ENCODE measurements around the gene SLF2.

The SLF2 gene

GRCh38 chr10:100923580-100923979 lies 10.8 kb downstream of the SLF2 start:
- Histone ChIP-seq H3K9me3 (ENCODE audit: low read length) (no peaks in the 10 kb centered on the region), H2AFZ (ENCODE audit: low read length) (no peak overlapping the region), H3K27me3 (ENCODE audit: insufficient read depth, low read length) (no peaks in the 10 kb centered on the region), H3K79me2 (ENCODE audit: insufficient read depth, low read length) (no peaks in the 10 kb centered on the region), H3K4me2 (ENCODE audit: low read length) (no peak overlapping the region), H3K9me2 (ENCODE audit: low read depth, low read length) (no peaks in the 10 kb centered on the region), H3K4me3 (ENCODE audit: low read depth, low read length, poor library complexity, severe bottlenecking) (no peak overlapping the region), H3K9ac (ENCODE audit: low read length) (no peak overlapping the region), H4K20me1 (ENCODE audit: insufficient read depth, low read length) (no peaks in the 10 kb centered on the region), H3K27ac (ENCODE audit: low read depth, low read length, poor library complexity, severe bottlenecking) (no peak overlapping the region), H3K36me3 (ENCODE audit: insufficient read depth, low read length) (peaks cover 51% of the 10 kb centered on the region), H3K4me1 (ENCODE audit: insufficient read depth, low read length, severe bottlenecking) (no peaks in the 10 kb centered on the region), H3F3A (ENCODE audit: insufficient read depth, low read length) (no peaks in the 10 kb centered on the region)
- TF ChIP-seq EZH2 (IDR thresholded peaks at IDR 0.05; ENCODE audit: borderline replicate concordance, low read length) (no peak), CTCF (IDR thresholded peaks at IDR 0.05; ENCODE audit: low read length) (no peak)

GRCh38 chr10:100927266-100927665 lies 14.5 kb downstream of the SLF2 start:
- H3K4me2 ChIP-seq (ENCODE audit: low read length) = no peak overlapping the region
- H3K4me3 ChIP-seq (ENCODE audit: low read depth, low read length, poor library complexity, severe bottlenecking) = no peak overlapping the region
- H3F3A ChIP-seq (ENCODE audit: insufficient read depth, low read length) = no peaks in the 10 kb centered on the region
- H3K27ac ChIP-seq (ENCODE audit: low read depth, low read length, poor library complexity, severe bottlenecking) = no peak overlapping the region
- H3K27me3 ChIP-seq (ENCODE audit: insufficient read depth, low read length) = no peaks in the 10 kb centered on the region
- no peaks in the 10 kb centered on the region for H3K9me2 ChIP-seq (ENCODE audit: low read depth, low read length)
- H3K9ac ChIP-seq (ENCODE audit: low read length) = no peak overlapping the region
- no peaks in the 10 kb centered on the region for H3K79me2 ChIP-seq (ENCODE audit: insufficient read depth, low read length)
- no peak overlapping the region for H2AFZ ChIP-seq (ENCODE audit: low read length)
- no peaks in the 10 kb centered on the region for H4K20me1 ChIP-seq (ENCODE audit: insufficient read depth, low read length)
- H3K36me3 ChIP-seq (ENCODE audit: insufficient read depth, low read length) = peaks cover 70% of the 10 kb centered on the region
- TF ChIP-seq EZH2 (IDR thresholded peaks at IDR 0.05; ENCODE audit: borderline replicate concordance, low read length) = no peak
- no peak for TF ChIP-seq CTCF (IDR thresholded peaks at IDR 0.05; ENCODE audit: low read length)
- no peaks in the 10 kb centered on the region for H3K4me1 ChIP-seq (ENCODE audit: insufficient read depth, low read length, severe bottlenecking)
- no peaks in the 10 kb centered on the region for H3K9me3 ChIP-seq (ENCODE audit: low read length)

GRCh38 chr10:100928039-100928438 lies 15.3 kb downstream of the SLF2 start:
- Histone ChIP-seq H3K27me3 (ENCODE audit: insufficient read depth, low read length) (no peaks in the 10 kb centered on the region), H3K36me3 (ENCODE audit: insufficient read depth, low read length) (peaks cover 76% of the 10 kb centered on the region), H3K79me2 (ENCODE audit: insufficient read depth, low read length) (no peaks in the 10 kb centered on the region), H3K9me3 (ENCODE audit: low read length) (no peaks in the 10 kb centered on the region), H3K9ac (ENCODE audit: low read length) (no peak overlapping the region), H3K4me2 (ENCODE audit: low read length) (no peak overlapping the region), H3K9me2 (ENCODE audit: low read depth, low read length) (no peaks in the 10 kb centered on the region), H3K4me1 (ENCODE audit: insufficient read depth, low read length, severe bottlenecking) (no peaks in the 10 kb centered on the region), H3K27ac (ENCODE audit: low read depth, low read length, poor library complexity, severe bottlenecking) (no peak overlapping the region), H2AFZ (ENCODE audit: low read length) (no peak overlapping the region), H3K4me3 (ENCODE audit: low read depth, low read length, poor library complexity, severe bottlenecking) (no peak overlapping the region), H3F3A (ENCODE audit: insufficient read depth, low read length) (no peaks in the 10 kb centered on the region), H4K20me1 (ENCODE audit: insufficient read depth, low read length) (no peaks in the 10 kb centered on the region)
- TF ChIP-seq CTCF (IDR thresholded peaks at IDR 0.05; ENCODE audit: low read length) = no peak
- TF ChIP-seq EZH2 (IDR thresholded peaks at IDR 0.05; ENCODE audit: borderline replicate concordance, low read length) = no peak
